ENCODE measurements around the gene NANOGP8. TPM values are rescaled to one million over a fixed set of nuclear protein-coding genes. Genes with fewer than 3 reads are reported as not detected.

The NANOGP8 gene
- total and polyA plus RNA-seq, 5 donors = 0.09 TPM; not detected in 4

DNA sequence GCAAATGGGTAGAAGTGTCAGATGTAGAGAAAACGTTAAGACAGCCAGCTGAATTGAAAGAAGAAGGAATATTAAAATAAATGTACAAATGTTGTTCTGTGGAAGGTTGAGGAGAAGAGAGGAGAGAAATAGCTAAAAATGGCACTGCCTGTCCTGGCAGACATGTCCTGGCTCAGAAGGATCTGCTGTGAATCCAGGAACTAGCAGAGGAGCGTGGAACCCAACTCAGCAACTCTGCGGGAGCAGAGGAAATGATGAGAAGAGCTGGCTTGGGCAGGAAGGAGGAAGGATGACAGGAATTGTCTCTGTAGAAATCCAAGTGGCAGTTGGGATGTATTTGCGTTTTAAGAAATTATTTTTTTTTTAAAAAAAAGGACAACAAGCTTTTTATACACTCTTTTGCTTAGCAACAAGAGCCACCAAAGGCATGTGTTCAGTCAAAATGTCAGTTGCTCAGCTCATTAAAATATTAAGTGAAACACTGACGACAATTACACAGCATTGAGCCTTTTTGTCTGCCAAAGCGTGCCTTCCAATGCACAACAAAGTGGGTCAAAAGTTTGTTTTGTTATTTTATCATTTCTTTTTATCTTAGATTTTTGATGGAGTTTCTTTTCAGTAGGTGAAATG lies 16.1 kb downstream of the NANOGP8 start:
- Histone ChIP-seq H3K27me3 (ENCODE audit: control insufficient read depth, insufficient read depth) (no peaks in the 10 kb centered on the region), H3K4me1 (ENCODE audit: control insufficient read depth, insufficient read depth, low read length) (no peaks in the 10 kb centered on the region), H3K9me3 (ENCODE audit: control insufficient read depth, low read length) (no peaks in the 10 kb centered on the region), H3K27ac (ENCODE audit: low read length) (no peak overlapping the region), H3K4me3 (ENCODE audit: low read length) (no peak overlapping the region)
- ATAC-seq = no peak
- no peak for DNase-seq
- intact Hi-C loops (cut with DNase I) = no loop called here
- 67% methylated on average over 6 of the region's 6 CpGs for WGBS

- WGBS = 56% methylated on average over 10 of the region's 10 CpGs
Observed at GRCh38 chr15:35067496-35068347, 17.4 kb downstream of the NANOGP8 start.

DNA sequence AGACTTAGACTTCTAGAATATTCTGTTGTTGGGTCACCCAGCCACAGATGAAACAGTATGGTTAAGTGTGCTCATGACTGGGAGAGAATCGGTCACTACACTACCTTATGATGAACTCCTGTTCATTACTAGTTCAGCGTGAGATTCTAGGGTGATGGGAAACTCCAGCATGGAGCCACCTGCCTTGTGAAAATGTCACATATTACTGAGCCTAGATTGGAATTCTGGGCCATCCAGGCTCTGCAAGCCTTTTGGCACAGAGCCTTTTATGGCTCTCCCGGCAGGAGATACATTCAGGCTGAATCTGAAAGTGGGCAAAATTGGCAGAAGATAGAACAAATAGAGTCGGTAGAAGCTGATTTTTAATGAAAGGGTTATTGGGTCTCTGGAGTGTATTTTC lies 19.0 kb downstream of the NANOGP8 start:
- no peak for ATAC-seq

More at GRCh38 chr15:35067496-35068347, 17.4 kb downstream of the NANOGP8 start:
- Histone ChIP-seq H3K4me1 (ENCODE audit: control insufficient read depth, insufficient read depth, low read length) (no peaks in the 10 kb centered on the region), H3K4me3 (ENCODE audit: low read length) (no peak overlapping the region), H3K27me3 (ENCODE audit: control insufficient read depth, insufficient read depth) (no peaks in the 10 kb centered on the region), H3K9me3 (ENCODE audit: control insufficient read depth, low read length) (no peaks in the 10 kb centered on the region), H3K27ac (ENCODE audit: low read length) (no peak overlapping the region)
- intact Hi-C loops (cut with DNase I) = no loop called here
- ATAC-seq (no peak), DNase-seq (no peak)

DNA sequence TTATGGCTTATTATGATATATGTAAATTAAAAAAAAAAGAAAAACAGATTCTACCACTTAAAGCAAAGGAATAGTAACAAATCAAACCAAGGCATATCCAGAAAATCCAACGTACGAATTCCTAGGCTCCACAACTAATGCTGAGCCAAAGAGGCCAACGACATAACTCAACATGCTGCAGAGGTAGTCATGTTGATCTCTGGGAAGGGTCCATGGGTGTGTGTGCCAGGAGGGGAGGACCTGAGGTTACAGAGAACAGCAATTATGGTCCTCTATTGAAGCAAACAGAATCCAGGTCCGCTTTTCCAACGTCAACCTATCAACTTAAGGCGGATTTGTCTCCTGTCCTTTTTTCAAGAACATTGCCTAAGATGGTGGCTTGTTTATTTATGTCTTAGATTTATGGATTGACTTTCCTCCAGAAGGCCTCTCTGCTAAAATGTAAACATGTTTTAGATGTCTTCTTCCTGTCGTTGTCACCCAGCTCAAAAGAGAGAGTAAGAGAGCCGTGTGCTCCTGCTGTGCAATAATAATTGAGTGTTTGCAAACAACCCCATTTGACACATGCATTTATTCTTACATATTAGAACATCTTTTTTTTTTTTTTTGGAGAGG lies 20.4 kb downstream of the NANOGP8 start:
- intact Hi-C loops (cut with DNase I) = no loop called here
- Histone ChIP-seq H3K9me3 (ENCODE audit: control insufficient read depth, low read length) (no peaks in the 10 kb centered on the region), H3K4me1 (ENCODE audit: control insufficient read depth, insufficient read depth, low read length) (no peaks in the 10 kb centered on the region), H3K4me3 (ENCODE audit: low read length) (no peak overlapping the region), H3K27me3 (ENCODE audit: control insufficient read depth, insufficient read depth) (no peaks in the 10 kb centered on the region), H3K27ac (ENCODE audit: low read length) (no peak overlapping the region)
- WGBS = 83% methylated on average over 8 of the region's 8 CpGs
- DNase-seq (no peak), ATAC-seq (no peak)

More for the DNA sequence above, 19.0 kb downstream of the NANOGP8 start:
- no peaks in the 10 kb centered on the region for H3K4me1 ChIP-seq (ENCODE audit: control insufficient read depth, insufficient read depth, low read length)
- no peak for DNase-seq
- no peak overlapping the region for H3K4me3 ChIP-seq (ENCODE audit: low read length)
- no peaks in the 10 kb centered on the region for H3K27me3 ChIP-seq (ENCODE audit: control insufficient read depth, insufficient read depth)
- H3K9me3 ChIP-seq (ENCODE audit: control insufficient read depth, low read length) = no peaks in the 10 kb centered on the region
- intact Hi-C loops (cut with DNase I) = no loop called here
- H3K27ac ChIP-seq (ENCODE audit: low read length) = no peak overlapping the region
- WGBS = 90% methylated on average over 4 of the region's 4 CpGs

DNA sequence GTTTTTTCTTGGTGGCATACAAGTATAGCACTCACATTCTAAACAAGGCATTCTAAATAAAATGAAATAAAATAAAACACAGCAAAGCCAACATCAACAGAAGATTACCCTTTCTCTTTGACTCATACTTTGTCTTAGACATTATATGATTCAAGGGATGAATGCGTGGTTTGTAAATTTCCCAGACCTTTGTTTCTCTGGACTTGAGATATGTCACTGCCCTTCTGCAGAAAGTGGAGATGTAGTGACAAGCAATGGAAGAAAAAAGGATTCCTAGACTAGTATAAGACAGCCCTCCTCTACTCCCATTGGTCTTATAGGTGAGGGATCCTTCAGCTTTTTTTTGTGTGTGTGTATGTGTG lies 22.4 kb downstream of the NANOGP8 start:
- Histone ChIP-seq H3K9me3 (ENCODE audit: control insufficient read depth, low read length) (no peaks in the 10 kb centered on the region), H3K27ac (ENCODE audit: low read length) (no peak overlapping the region), H3K27me3 (ENCODE audit: control insufficient read depth, insufficient read depth) (no peaks in the 10 kb centered on the region), H3K4me3 (ENCODE audit: low read length) (no peak overlapping the region), H3K4me1 (ENCODE audit: control insufficient read depth, insufficient read depth, low read length) (no peaks in the 10 kb centered on the region)
- no peak for ATAC-seq
- 93% methylated on average over 1 of the region's 1 CpG for WGBS
- DNase-seq = no peak
- intact Hi-C loops (cut with DNase I) = no loop called here

DNA sequence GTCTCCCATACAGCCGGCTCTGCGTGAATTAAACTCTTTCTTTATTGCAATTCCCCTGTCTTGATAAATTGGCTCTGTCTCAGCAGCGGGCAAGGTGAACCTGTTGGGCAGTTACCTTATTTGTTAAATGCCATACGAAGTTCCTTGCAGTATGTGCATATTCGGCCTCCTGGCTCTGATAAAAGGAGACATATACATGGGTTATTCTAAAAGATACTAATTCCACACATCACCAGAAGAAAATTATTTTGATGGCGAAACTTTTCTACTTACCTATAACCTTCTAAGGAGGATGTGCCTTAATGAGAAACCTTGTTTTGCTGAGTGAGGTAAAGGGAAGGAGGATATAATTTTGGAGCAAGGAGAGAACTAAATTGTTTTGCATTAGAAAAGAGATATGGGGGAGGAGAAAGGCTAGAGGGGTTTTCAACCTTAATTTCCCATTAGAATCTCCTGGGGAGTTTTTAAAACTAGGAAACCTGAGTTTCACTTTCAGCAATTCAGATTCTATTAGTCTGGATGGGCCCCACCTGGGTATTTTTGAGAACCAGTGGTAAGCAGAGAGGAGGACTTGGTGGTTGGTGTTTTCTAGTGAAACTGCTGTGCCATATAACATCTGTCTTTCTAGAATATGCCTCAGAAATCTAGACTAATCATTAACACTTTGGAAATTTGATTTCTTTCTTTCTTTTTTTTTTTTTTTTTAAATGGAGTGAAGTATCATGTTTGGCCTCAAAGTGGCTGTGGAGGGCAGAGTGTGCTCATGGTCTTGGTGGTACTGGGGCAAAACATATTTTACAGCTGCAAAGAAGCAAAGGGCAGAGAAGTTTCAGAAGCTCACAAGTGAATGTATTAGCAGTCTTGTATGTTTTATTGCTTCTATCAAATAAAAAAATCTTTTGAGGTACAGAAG lies 23.0 kb downstream of the NANOGP8 start:
- H3K9me3 ChIP-seq (ENCODE audit: control insufficient read depth, low read length) = no peaks in the 10 kb centered on the region
- no peak overlapping the region for H3K4me3 ChIP-seq (ENCODE audit: low read length)
- H3K4me1 ChIP-seq (ENCODE audit: control insufficient read depth, insufficient read depth, low read length) = no peaks in the 10 kb centered on the region
- ATAC-seq = no peak
- H3K27ac ChIP-seq (ENCODE audit: low read length) = no peak overlapping the region
- H3K27me3 ChIP-seq (ENCODE audit: control insufficient read depth, insufficient read depth) = no peaks in the 10 kb centered on the region
- DNase-seq = no peak
- intact Hi-C loops (cut with DNase I) = no loop called here
- WGBS = 71% methylated on average over 6 of the region's 6 CpGs

GRCh38 chr15:35061161-35061824 lies 23.8 kb downstream of the NANOGP8 start:
- no peaks in the 10 kb centered on the region for H3K27me3 ChIP-seq (ENCODE audit: control insufficient read depth, insufficient read depth)
- H3K9me3 ChIP-seq (ENCODE audit: control insufficient read depth, low read length) = no peaks in the 10 kb centered on the region
- ATAC-seq = no peak
- H3K4me1 ChIP-seq (ENCODE audit: control insufficient read depth, insufficient read depth, low read length) = no peaks in the 10 kb centered on the region
- WGBS = 60% methylated on average over 13 of the region's 13 CpGs
- DNase-seq = no peak
- no peak overlapping the region for H3K4me3 ChIP-seq (ENCODE audit: low read length)
- intact Hi-C loops (cut with DNase I) = no loop called here
- no peak overlapping the region for H3K27ac ChIP-seq (ENCODE audit: low read length)

GRCh38 chr15:35060591-35060990 lies 24.5 kb downstream of the NANOGP8 start:
- Histone ChIP-seq H3K9me3 (ENCODE audit: control insufficient read depth, low read length) (no peaks in the 10 kb centered on the region), H3K27ac (ENCODE audit: low read length) (no peak overlapping the region), H3K27me3 (ENCODE audit: control insufficient read depth, insufficient read depth) (no peaks in the 10 kb centered on the region), H3K4me3 (ENCODE audit: low read length) (no peak overlapping the region), H3K4me1 (ENCODE audit: control insufficient read depth, insufficient read depth, low read length) (no peaks in the 10 kb centered on the region)
- no peak for DNase-seq
- 83% methylated on average over 4 of the region's 4 CpGs for WGBS
- ATAC-seq = no peak
- intact Hi-C loops (cut with DNase I) = no loop called here

- Histone ChIP-seq H3K4me1 (ENCODE audit: control insufficient read depth, insufficient read depth, low read length) (no peaks in the 10 kb centered on the region), H3K4me3 (ENCODE audit: low read length) (no peak overlapping the region), H3K27me3 (ENCODE audit: control insufficient read depth, insufficient read depth) (no peaks in the 10 kb centered on the region), H3K27ac (ENCODE audit: low read length) (no peak overlapping the region), H3K9me3 (ENCODE audit: control insufficient read depth, low read length) (no peaks in the 10 kb centered on the region)
- DNase-seq (no peak), ATAC-seq (no peak)
- intact Hi-C loops (cut with DNase I) = no loop called here
- WGBS = 51% methylated on average over 5 of the region's 5 CpGs
Observed at GRCh38 chr15:35058534-35059054, 26.5 kb downstream of the NANOGP8 start.

DNA sequence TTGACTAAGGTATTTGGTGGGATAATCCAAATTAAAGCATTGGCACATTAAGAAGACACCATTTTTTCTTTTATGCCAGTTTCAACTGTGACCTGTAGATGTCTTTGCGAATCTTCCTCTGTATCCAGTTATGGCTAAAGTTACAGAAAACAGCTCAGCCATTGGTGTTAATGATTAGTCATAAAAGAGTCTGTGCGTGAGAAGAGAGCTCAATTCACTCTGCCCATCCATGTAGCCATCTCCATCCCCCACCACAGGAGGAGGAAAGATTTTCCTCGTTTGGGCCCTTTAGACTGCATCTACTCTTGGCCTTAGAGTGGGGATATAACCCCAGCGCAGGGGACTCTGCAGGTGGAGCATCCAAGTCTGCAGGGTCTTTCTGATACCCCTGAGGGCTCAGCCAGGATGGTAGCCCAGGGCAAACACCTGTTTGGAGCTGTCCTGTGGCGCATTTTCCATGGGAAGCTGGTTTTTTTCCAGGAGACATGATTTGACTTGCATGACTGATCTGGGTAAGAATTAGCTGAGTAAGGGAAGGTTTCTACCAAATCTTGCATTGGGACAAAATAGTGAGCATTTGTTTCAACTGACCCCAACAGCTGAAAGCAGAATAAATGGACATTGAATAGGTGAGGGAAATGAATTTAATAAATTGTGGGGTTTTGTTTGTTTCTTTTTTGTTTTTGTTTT lies 29.5 kb downstream of the NANOGP8 start:
- H3K4me3 ChIP-seq (ENCODE audit: low read length) = no peak overlapping the region
- DNase-seq (no peak), ATAC-seq (no peak)
- no peak overlapping the region for H3K27ac ChIP-seq (ENCODE audit: low read length)
- WGBS = 93% methylated on average over 5 of the region's 5 CpGs
- no peaks in the 10 kb centered on the region for H3K27me3 ChIP-seq (ENCODE audit: control insufficient read depth, insufficient read depth)
- H3K9me3 ChIP-seq (ENCODE audit: control insufficient read depth, low read length) = no peaks in the 10 kb centered on the region
- intact Hi-C loops (cut with DNase I) = no loop called here
- no peaks in the 10 kb centered on the region for H3K4me1 ChIP-seq (ENCODE audit: control insufficient read depth, insufficient read depth, low read length)

Measured in right cardiac atrium (tissue), 5 donors.